AML-193 (cell line): ENCODE results near the gene MED12L.
A peak's percentile ranks its signal among the peaks of the same experiment; 100 is the strongest.

Source experiments
- DNase-seq, 2 experiments: peaks; one replicate each; lab custom pipeline; 2025; lab: John Stamatoyannopoulos, UW

MED12L gene

GRCh38 chr3:151452368-151452767, 366.9 kb downstream of the MED12L start:
- DNase-seq = no peak

GRCh38 chr3:151452841-151453240, 367.4 kb downstream of the MED12L start:
- no peak for DNase-seq

GRCh38 chr3:151456065-151456464, 370.6 kb downstream of the MED12L start:
- DNase-seq = no peak

- DNase-seq = no peak
These were observed 373.9 kb downstream of the MED12L start for GRCh38 chr3:151459358-151459757.

- DNase-seq = no peak
These were observed 374.8 kb downstream of the MED12L start for GRCh38 chr3:151460228-151460627.

- DNase-seq = no peak
These were observed 375.4 kb downstream of the MED12L start, which contains the start of gene IGSF10 for GRCh38 chr3:151460774-151461450. Gene IGSF10 (minus strand): TSS chr3:151461061. CDS start chr3:151458709, 2,352 bp downstream.

GRCh38 chr3:151462278-151462780, 376.9 kb downstream of the MED12L start:
- no peak for DNase-seq

- DNase-seq = no peak
These were observed 377.5 kb downstream of the MED12L start for GRCh38 chr3:151462991-151463390.

GRCh38 chr3:151467069-151467468, 381.6 kb downstream of the MED12L start:
- DNase-seq = peak; percentile 61 to 69

GRCh38 chr3:151468284-151468917, 382.9 kb downstream of the MED12L start:
- peak; percentile 61 to 71 for DNase-seq

- no peak for DNase-seq
These were observed 391.0 kb downstream of the MED12L start for GRCh38 chr3:151476344-151477018.

- DNase-seq = no peak
These were observed 392.3 kb downstream of the MED12L start for GRCh38 chr3:151477591-151478334.

GRCh38 chr3:151478335-151478697, 392.9 kb downstream of the MED12L start:
- no peak for DNase-seq

- DNase-seq = no peak
These were observed 394.0 kb downstream of the MED12L start for GRCh38 chr3:151479452-151479851.

- DNase-seq = no peak
These were observed 395.0 kb downstream of the MED12L start for GRCh38 chr3:151480492-151480891.

- DNase-seq = no peak
These were observed 398.0 kb downstream of the MED12L start for GRCh38 chr3:151483488-151483887.

- no peak for DNase-seq
These were observed 398.6 kb downstream of the MED12L start for GRCh38 chr3:151483961-151484520.
